Measurements from ENCODE around the gene CDKN2B-AS1. TPM values are rescaled to one million over a fixed set of nuclear protein-coding genes. Genes with fewer than 3 reads are reported as not detected.

The CDKN2B-AS1 gene
- polyA plus RNA-seq, 2 of the 4 experiments (the other 2 are of a cell fraction), result not detected

DNA sequence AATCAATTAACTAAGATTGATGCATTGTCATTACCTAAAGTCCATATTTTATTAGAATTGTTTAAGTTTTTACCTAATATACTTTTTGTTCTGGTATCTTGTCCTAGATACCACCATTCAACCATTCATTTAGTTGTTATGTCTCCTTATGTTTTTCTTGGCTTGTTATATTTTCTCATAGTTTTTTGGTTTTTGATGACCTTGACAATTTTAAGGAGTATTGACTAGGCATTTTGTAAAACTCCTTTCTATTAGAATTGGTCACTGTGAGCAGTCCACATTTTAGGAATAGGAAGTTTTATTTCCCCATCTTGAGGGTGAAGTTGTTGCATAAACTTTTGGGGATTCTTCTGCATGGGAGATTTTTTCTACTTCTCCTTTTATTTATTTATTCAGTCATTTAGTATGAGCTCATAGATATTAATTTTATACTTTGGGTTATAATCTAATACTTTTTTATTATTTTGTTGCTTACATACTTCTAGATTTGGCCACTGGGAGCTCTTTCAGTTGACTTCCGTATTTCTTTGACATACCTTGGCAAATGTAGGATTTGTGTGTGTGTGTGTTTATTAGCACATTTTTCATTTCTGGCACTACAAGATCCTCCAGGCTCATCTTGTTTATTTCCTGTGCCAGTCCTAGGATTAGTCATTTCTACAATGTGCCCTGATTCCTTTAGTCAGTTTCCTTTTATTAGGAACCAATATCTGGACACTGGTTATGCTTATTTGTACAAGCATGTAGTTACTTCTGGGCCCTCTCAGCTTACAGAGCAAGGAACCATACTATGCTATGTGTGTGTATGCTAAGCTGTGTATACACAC, 149.4 kb downstream of the CDKN2B-AS1 start:
- no peak overlapping the region for H3K4me3 ChIP-seq
- H3K4me2 ChIP-seq, result peak overlapping the region; percentile 26; the same call in 2 of the 3 replicates
- ATAC-seq, result no peak
- peaks cover 80% of the 10 kb centered on the region for H3K4me1 ChIP-seq
- no peak for DNase-seq (ENCODE audit: low read depth in 1 of 2, low spot score in 1 of 2)
- ChIA-PET POLR2A (interaction anchor here (1.0 kb wide), 1 partner anchor 68 kb away, joined by 4 read pairs; no protein-coding TSS in a partner anchor), CTCF (interaction anchor here (1.0 to 4.2 kb wide), 5 partner anchors 13 to 332 kb away, joined by 4 to 17 read pairs (median 4); no protein-coding TSS in a partner anchor)
- WGBS (ENCODE audit: missing lambda C conversion rate), result 61% methylated on average over 1 of the region's 1 CpG
- FAIRE-seq, result peak; percentile 23
- H3K27ac ChIP-seq, result peak overlapping the region; percentile 57 to 80
- no peaks in the 10 kb centered on the region for H3K9me3 ChIP-seq
- peak; percentile 93 for TF ChIP-seq MAFK (IDR thresholded peaks at IDR 0.05; ENCODE audit: partially characterized antibody)
- no peak for TF ChIP-seq PBX3 (IDR thresholded peaks at IDR 0.05)

DNA sequence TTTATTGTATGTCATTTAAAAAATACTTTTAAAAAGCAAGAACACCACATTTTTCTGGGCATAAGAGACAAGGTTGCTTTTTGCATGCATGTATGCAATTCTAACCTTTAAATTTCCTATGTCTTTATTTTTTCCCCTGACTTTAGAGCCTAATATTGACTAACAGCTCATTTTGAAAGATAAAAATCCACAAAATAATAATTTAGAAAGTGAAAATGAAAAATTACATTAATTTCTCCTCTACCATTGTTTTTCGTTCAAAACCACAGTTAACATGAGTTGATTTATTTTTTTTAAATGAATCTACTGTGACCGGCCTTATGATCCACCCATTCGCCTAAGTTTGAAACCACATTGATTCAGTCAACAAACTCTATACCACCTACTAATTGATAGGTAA, 152.0 kb downstream of the CDKN2B-AS1 start:
- TF ChIP-seq HES2 (IDR thresholded peaks at IDR 0.05), result no peak
- TF ChIP-seq FOXS1 (CRISPR knock-in tag; IDR thresholded peaks at IDR 0.05), result no peak
- no peak for TF ChIP-seq HOXB5 (CRISPR knock-in tag; IDR thresholded peaks at IDR 0.05)
- no peak for TF ChIP-seq SMC3 (IDR thresholded peaks at IDR 0.05)
- no peak for TF ChIP-seq FOSL2 (IDR thresholded peaks at IDR 0.05)
- TF ChIP-seq FOSL2 (CRISPR knock-in tag; IDR thresholded peaks at IDR 0.05), result no peak
- TF ChIP-seq ZFP36 (IDR thresholded peaks at IDR 0.05; ENCODE audit: borderline replicate concordance, partially characterized antibody), result no peak
- TF ChIP-seq HOXB13 (CRISPR knock-in tag; IDR thresholded peaks at IDR 0.05; ENCODE audit: low read depth), result no peak
- no peak for TF ChIP-seq ZC3H11A (IDR thresholded peaks at IDR 0.05)
- no peak for TF ChIP-seq ESRRA (IDR thresholded peaks at IDR 0.05; ENCODE audit: borderline replicate concordance, low read length)
- TF ChIP-seq REST (IDR thresholded peaks at IDR 0.05), result no peak
- TF ChIP-seq KDM1A (IDR thresholded peaks at IDR 0.05; ENCODE audit: low read depth), result no peak
- no peak for TF ChIP-seq MAX (IDR thresholded peaks at IDR 0.05)
- no peak for TF ChIP-seq CTCF (IDR thresholded peaks at IDR 0.05)
- no peak for TF ChIP-seq PBX3 (IDR thresholded peaks at IDR 0.05)
- TF ChIP-seq CEBPB (IDR thresholded peaks at IDR 0.05), result no peak
- TF ChIP-seq MAFK (IDR thresholded peaks at IDR 0.05; ENCODE audit: partially characterized antibody), result no peak
- no peak for TF ChIP-seq HDAC2 (IDR thresholded peaks at IDR 0.05)
- no peak for TF ChIP-seq KDM5A (IDR thresholded peaks at IDR 0.05)
- no peak for TF ChIP-seq ZNF302 (CRISPR knock-in tag; IDR thresholded peaks at IDR 0.05)
- DNase-seq (ENCODE audit: low read depth in 1 of 2, low spot score in 1 of 2), result no peak
- 93% methylated on average over 3 of the region's 3 CpGs for WGBS (ENCODE audit: missing lambda C conversion rate)
- CTCF ChIA-PET, result interaction anchor here (0.9 to 2.6 kb wide), 5 partner anchors 12 to 97 kb away, joined by 4 to 11 read pairs (median 5); no protein-coding TSS in a partner anchor
- Histone ChIP-seq H3K4me1 (peaks cover 76% of the 10 kb centered on the region), H3K4me2 (no peak overlapping the region), H3K4me3 (no peak overlapping the region), H3K9me3 (no peaks in the 10 kb centered on the region), H3K27ac (peak overlapping the region; percentile 80 to 87)
- POLR2A ChIA-PET, result interaction anchor here (1.1 kb wide), 1 partner anchor 97 kb away, joined by 3 read pairs; no protein-coding TSS in a partner anchor
- no peak for FAIRE-seq
- ATAC-seq, result no peak
